ENCODE results near the gene CYP3A7.

GRCh38 chr7:99748846-99749579, 14.0 kb upstream of the CYP3A7 start:
- TF ChIP-seq, protein P1, sequence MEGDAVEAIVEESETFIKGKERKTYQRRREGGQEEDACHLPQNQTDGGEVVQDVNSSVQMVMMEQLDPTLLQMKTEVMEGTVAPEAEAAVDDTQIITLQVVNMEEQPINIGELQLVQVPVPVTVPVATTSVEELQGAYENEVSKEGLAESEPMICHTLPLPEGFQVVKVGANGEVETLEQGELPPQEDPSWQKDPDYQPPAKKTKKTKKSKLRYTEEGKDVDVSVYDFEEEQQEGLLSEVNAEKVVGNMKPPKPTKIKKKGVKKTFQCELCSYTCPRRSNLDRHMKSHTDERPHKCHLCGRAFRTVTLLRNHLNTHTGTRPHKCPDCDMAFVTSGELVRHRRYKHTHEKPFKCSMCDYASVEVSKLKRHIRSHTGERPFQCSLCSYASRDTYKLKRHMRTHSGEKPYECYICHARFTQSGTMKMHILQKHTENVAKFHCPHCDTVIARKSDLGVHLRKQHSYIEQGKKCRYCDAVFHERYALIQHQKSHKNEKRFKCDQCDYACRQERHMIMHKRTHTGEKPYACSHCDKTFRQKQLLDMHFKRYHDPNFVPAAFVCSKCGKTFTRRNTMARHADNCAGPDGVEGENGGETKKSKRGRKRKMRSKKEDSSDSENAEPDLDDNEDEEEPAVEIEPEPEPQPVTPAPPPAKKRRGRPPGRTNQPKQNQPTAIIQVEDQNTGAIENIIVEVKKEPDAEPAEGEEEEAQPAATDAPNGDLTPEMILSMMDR (IDR thresholded peaks at IDR 0.05), result no peak
- TF ChIP-seq EP300 (IDR thresholded peaks at IDR 0.05), result no peak
